Measurements from ENCODE around the gene ARHGAP40.
A peak's percentile ranks its signal among the peaks of the same experiment; 100 is the strongest.

The ARHGAP40 gene

GRCh38 chr20:38650010-38650409 is 48.4 kb downstream of the ARHGAP40 start:
- DNase-seq (ENCODE audit: low read depth in 2 of 2), result no peak

- no peak for DNase-seq (ENCODE audit: low read depth in 2 of 2)
Measured at GRCh38 chr20:38651154-38651553, 49.5 kb downstream of the ARHGAP40 start.

- no peak for DNase-seq (ENCODE audit: low read depth in 2 of 2)
Measured at GRCh38 chr20:38651562-38651961, 50.0 kb downstream of the ARHGAP40 start.

DNA sequence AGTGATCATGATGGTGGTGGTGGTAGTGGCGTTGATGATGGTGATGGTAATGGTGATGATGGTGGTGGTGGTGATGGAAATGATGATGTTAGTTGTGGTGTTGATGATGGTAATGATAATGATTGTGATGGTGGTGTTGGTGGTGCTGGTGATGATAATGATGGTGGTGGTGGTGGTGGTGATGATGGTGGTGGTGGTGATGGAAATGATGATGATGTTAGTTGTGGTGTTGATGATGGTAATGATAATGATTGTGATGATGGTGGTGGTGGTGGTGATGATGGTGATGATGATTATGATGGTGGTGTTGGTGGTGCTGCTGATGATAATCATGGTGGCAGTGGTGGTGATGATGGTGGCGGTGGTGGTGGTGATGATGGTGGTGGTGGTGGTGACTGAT is 51.4 kb downstream of the ARHGAP40 start:
- no peak for DNase-seq (ENCODE audit: low read depth in 2 of 2)

DNA sequence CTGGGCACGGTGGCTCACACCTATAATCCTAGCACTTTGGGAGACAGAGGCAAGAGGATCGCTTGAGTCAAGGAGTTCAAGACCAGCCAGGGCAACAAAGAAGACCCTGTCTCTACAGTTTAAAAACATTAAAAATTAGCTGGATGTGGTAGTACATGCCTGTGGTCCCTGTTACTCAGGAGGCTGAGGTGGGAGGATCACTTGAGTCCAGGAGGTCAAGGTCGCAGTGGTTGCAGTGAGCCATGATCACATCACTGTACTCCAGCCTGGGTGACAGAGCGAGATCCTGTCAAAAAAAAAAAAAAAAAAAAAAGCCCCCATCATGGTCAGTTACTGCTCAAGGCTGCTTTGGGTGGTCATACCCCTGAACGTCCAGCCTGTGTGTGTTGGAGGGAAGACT is 55.8 kb downstream of the ARHGAP40 start:
- DNase-seq (ENCODE audit: low read depth in 2 of 2), result no peak

DNA sequence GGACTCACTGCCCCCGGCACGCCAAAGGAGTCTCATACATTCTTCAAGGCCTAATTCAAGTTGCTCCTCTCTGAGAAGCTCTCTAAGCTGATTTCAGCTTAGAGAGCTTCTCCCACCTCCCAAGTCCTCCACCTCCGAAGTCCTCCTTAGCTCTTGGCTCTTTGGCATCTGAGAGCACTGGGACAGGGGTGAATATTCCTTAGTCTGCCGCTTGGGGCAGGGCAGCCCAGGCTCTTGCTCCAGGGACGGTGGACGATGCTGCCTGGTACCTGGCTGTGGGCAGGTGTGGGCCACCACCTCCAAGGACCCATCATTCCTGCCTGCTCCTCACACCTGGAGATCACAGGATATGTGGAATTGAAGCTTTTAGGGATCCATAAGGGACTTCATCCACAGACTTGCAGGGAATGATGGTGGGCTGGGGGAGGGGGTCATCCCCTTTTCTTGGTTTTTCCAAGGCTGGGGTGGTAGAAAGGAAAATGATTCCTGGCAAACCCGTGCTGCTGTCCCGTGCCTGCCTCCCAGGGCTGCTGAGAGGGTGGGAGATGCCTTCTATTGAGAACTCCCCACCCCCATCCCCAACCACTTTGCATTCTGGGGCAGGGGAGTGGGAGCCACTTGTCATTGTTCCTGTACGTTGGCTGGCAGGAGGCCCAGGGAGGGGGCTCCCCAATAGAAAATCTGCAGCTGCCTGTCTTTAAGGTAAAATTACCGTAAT is 57.4 kb downstream of the ARHGAP40 start:
- DNase-seq (ENCODE audit: low read depth in 2 of 2), result no peak

GRCh38 chr20:38659597-38659880 is 57.9 kb downstream of the ARHGAP40 start:
- DNase-seq (ENCODE audit: low read depth in 2 of 2), result no peak

GRCh38 chr20:38660429-38660828 is 58.8 kb downstream of the ARHGAP40 start:
- DNase-seq (ENCODE audit: low read depth in 2 of 2), result no peak

GRCh38 chr20:38663660-38664059 is 62.1 kb downstream of the ARHGAP40 start:
- DNase-seq (ENCODE audit: low read depth in 2 of 2), result no peak

DNA sequence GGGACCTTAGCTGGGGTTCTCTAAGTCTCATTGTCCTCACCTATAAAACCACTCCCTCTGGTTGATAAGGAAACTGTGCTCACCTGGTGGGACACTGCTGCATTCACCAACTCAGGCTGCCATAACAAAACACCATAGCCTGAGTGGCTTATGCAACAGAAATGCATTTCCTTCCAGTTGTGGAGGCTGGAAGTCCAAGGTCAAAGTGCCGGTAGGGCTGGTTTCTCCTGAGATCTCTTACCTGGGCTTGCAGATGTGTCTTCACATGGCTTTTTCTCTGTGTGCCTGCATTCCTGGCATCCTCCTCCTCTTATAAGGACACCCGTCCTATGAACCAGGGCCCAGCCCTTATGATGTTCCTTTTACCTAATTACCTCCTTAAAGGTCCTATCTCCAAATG is 62.7 kb downstream of the ARHGAP40 start:
- no peak for DNase-seq (ENCODE audit: low read depth in 2 of 2)

DNA sequence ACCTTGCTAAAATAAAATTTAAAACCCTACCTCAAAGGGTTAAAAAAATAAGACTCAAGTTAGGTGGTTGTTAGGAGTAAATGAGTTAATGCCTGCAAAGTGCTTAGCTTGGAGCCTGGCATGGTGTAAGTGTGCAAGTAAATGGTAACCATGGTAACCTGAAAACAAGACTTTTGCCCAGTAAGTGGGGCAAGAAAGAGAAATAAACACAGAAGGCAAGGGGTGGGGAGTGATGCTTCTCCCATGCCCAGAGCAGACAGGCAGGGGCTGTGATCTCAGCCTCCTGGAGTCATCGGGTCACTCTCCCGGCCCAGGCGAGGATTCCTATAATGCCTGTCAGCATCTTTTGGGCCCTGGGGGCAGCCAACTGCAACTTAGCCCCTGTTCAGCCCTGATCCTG is 63.5 kb downstream of the ARHGAP40 start:
- no peak for DNase-seq (ENCODE audit: low read depth in 2 of 2)

DNA sequence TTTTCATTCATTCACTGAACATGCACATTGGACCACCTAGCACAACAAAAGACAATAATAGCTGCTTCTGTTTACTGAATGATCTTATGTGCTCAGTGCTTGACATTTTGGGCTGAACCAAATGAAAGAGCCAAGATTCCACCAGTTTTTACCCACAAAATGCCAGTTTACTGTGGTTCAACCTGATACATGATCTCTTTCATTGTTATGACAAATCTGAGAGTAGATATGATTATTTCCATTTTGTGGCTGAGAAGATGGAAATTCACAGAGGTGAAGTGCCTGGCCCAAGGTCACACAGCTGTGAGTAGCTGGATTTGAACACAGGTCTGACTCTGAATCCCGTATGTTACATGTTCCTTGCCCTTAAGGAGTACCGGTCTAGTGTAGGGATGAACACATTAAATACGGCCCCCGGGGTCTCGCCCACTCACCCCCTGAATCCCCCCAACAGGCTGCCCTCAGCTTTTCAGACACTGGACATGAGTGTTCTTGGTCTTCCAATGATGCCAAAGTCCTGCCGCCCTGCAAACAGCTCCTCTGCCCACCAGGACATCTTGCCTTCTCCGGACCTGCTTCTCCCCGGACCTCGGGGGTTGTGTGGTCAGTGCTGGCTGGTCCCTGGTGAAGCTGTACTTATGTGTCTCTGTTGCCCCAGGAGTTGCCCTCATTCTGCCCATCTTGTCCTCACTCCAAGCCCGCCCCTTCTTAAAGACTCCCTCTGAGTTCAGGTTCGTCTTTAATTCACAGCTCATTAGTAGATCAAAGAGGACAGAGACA is 64.1 kb downstream of the ARHGAP40 start:
- DNase-seq (ENCODE audit: low read depth in 2 of 2), result no peak

DNA sequence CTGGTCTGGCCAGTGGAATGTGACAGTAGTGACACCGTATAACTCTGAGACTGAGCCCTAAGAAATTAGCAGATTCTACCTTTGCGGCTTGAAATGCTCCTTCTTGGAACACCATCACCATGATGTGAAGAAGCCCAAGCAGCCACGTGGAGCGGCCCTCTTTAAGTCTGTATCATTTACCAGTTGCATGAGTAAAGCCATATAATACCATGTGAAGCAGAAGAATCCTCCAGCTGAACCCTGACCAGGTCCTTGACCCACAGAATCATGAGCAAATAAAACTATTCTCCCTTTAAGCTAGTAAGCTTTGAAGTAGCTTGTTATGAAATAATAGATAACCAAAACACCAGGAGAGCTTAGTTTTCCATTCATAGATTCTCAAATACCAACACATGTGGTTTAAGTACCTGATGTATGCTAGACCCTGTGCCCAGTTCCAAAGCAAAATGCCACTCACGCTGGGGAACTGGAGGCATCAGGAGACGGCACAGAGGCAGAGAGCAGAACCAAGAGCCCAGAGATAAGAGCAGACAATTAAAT is 65.9 kb downstream of the ARHGAP40 start:
- no peak for DNase-seq (ENCODE audit: low read depth in 2 of 2)

DNA sequence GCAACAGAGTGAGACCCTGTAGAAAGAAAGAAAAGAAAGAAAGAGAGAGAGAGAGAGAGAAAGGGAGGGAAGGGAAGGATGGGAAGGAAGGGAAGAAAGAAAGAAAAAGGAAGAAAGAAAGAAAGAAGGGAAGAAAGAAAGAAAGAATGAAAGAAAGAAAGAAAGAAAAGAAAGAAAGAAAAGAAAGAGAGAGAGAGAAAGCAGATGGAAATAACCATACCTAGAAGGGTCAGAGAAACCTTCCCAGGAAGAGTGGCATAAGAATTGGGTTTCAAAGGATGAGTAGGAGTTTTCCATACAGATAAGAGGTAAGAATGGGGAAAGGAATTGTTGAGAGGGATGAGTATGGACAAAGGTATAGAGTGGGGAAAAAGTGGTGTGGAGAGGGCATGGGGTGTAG is 68.1 kb downstream of the ARHGAP40 start:
- DNase-seq (ENCODE audit: low read depth in 2 of 2), result no peak

DNA sequence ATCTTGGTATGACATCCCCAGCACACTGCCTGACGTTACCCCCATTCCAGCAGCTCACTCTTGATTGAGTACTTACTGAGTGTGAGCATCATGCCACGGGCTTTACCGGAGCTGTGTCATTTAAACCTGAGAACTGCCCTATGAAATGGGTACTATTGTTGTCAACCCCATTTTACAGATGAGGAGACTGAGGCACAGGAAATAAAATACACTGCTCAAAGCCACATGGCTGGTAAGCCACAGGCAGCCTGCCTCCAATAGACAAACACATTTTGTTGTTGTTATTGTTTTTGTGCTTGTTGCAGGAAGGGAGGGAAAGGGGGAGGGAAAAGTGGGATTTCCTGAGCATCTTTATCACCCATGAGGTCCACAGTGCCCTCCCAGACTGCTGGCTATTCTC is 69.2 kb downstream of the ARHGAP40 start:
- DNase-seq (ENCODE audit: low read depth in 2 of 2), result no peak

DNA sequence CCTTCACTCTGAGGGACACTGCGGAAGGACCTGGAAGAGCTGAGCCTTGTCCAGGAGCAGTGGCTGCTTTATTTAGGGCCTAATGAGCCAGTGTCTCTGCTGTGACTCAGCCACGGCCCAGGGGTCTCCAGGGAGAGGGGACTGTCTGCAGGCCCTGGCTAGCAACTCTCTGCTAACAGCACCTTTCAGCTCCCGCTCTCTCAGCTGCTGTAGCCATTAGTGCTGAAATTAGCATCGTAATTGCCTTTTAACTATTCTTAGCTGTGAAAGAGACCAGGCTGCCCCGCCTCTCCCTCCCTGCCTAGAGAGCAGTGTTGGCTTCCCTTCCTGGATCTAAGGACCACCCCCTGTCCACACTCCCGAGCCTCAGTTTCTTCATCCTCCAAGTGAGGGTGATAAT is 69.6 kb downstream of the ARHGAP40 start:
- no peak for DNase-seq (ENCODE audit: low read depth in 2 of 2)

DNA sequence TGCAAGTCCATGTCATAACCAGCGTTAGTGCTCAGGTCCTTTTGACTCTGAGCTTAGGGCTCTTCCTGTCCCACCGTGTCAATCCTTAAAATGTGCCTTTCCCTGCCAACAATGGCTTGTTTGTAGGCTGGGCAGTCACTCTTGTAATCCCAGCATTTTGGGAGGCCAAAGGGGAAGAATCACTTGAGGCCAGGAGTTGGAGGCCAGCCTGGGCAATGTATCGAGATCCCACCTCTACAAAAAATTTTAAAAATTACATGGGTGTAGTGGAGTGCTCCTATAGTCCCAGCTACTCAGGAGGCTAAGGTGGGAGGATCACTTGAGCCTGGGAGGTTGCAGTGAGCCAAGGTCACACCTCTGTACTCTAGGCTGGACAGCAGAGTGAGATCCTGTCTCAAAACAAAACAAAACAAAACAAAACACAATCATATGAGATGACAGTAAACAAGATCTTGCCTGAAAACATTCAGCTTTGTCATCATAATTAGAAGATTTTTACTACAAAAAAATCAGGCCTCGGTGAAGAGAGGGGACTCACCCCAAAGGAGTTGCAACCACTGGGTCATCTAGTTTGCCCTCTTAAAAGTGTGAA is 70.2 kb downstream of the ARHGAP40 start:
- no peak for DNase-seq (ENCODE audit: low read depth in 2 of 2)

DNA sequence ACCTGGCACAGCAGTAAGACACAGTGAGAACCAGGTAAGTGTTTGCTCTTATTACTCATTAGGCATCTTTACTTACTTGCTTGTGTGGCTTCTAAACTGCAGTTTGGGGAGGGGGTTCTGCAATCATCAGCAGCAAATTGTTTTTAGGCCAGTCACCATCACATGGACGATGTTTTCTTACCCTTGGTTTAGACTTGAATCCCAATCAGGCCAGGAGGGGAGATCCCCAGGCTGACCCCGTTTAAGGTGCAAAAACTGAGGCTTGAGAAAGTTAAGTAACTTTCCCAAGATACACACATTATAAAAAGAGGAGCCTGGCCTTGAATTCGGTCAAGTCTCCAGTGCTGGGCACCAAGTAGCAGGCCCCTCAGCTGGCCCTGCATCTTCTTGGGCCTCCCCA is 70.9 kb downstream of the ARHGAP40 start:
- DNase-seq (ENCODE audit: low read depth in 2 of 2), result no peak

GRCh38 chr20:38673261-38673660 is 71.7 kb downstream of the ARHGAP40 start:
- no peak for DNase-seq (ENCODE audit: low read depth in 2 of 2)

DNA sequence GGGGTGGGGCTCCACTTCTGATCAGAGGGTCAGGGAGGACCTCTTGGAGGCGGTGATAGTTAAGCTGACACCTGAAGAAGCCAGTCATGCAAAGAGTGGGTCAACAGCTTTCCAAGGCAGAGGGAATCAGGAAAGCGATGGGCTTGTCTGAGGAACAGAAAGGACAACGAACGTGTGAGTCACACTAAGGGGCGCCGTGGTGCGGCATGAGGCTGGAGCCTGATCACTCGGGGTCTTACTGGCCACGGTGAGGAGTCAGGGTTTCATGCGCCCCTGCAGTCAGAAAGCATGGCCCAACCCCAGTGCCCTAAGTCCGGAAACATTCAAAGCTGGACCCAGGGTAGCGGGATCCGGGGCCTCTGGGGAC is 72.1 kb downstream of the ARHGAP40 start:
- no peak for DNase-seq (ENCODE audit: low read depth in 2 of 2)

GRCh38 chr20:38674092-38674764 is 72.6 kb downstream of the ARHGAP40 start:
- peak; percentile 31 to 64 for DNase-seq (ENCODE audit: low read depth in 2 of 2)

DNA sequence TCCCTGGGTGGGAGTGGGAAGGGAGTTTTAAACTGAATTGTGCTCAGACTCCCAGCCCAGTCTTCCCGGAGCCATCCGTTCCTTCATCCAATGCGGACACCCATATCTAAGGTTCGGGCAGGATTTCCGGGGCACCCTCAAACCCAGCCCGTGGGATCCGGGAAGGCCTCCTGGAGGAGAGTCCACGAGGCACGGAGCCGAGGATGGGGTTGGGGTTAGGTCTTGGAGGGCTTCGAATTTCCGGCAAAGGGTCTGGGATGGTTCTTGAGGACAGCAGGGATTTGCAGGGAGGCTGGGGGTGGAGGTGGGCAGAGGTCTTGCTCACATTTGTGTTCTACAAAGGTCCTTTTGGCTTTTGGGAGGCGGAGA is 73.1 kb downstream of the ARHGAP40 start:
- no peak for DNase-seq (ENCODE audit: low read depth in 2 of 2)

- DNase-seq (ENCODE audit: low read depth in 2 of 2), result no peak
Measured at GRCh38 chr20:38676576-38676975, 75.0 kb downstream of the ARHGAP40 start.
